GM12874 (cell line): ENCODE measurements around the gene HES1.

Source experiments
- TF ChIP-seq, protein P1 (sequence below): IDR thresholded peaks from 2 replicates; pipeline ENCODE4 v1.5.1; 2011; ENCODE audit warnings: low read depth, mild to moderate bottlenecking, control low read depth, low read length, moderate library complexity; ENCODE audit not compliant: insufficient read depth

Gene HES1

DNA sequence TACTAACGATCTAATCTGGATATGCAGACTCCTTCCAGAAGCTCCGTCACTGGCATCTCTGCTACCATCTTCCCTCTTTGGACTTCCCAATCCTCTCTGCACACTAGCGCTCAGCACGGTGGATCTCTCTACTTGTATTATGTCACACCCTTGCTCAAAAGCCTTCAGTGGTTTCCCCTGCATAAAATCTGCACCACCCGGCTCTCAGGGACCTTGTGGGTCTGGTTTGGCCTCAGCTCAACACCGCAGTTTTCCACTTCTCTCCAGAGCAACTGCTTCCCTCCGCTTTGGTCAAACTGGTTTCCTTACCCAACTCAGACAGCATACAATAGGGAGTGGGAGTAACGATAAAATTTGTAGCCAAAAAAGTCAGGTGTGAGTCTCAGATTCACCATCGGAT, 30.7 kb upstream of the HES1 start:
- TF ChIP-seq, protein P1, sequence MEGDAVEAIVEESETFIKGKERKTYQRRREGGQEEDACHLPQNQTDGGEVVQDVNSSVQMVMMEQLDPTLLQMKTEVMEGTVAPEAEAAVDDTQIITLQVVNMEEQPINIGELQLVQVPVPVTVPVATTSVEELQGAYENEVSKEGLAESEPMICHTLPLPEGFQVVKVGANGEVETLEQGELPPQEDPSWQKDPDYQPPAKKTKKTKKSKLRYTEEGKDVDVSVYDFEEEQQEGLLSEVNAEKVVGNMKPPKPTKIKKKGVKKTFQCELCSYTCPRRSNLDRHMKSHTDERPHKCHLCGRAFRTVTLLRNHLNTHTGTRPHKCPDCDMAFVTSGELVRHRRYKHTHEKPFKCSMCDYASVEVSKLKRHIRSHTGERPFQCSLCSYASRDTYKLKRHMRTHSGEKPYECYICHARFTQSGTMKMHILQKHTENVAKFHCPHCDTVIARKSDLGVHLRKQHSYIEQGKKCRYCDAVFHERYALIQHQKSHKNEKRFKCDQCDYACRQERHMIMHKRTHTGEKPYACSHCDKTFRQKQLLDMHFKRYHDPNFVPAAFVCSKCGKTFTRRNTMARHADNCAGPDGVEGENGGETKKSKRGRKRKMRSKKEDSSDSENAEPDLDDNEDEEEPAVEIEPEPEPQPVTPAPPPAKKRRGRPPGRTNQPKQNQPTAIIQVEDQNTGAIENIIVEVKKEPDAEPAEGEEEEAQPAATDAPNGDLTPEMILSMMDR = no peak

DNA sequence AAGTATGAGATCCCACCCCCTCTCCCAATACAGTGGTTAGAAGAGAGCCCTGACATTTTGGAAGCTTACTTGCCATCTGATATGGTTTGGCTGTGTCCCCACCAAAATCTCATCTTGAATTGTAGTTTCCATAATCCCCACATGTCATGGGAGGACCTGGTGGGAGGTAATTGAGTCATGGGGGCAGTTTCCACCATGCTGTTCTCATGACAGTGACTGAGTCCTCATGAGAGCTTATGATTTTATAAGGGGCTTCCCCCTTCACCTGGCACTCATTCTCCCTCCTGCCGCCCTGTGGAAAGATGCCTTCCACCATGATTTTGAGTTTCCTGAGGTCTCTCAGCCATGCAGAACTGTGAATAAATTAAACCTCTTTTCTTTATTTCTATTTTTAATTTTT, 28.8 kb upstream of the HES1 start:
- TF ChIP-seq, protein P1 = no peak

DNA sequence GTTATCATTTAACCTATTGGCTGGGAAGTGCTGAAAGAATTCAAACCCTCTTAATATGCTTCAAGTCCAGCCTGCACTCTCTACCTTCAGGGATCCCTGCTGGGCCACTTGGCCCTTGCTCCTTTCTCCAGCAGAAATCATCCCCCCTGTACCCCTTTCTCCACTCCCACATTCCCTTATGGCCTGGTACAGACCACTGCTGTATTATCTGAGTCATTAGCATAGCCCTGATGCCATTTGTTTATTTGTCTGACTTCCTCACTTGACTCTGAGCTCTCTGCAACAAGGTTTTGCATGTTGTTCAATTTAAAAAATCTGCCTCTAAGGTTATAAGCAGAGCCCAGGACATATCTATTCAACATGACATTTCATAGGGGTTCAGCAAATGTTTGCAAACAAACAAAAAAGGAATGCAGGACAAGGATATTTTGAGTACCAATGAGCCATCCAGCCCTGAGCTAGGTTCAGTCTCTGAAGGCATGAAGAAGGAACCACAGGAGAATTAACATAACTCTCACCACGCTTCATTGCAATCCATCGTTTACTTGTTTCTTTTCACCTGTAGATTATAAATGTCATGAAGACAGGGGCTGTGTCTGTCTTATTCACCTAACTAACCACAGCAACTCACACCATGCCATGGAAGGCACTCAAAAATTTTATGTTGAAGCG, 26.6 kb upstream of the HES1 start:
- TF ChIP-seq, protein P1 = no peak

DNA sequence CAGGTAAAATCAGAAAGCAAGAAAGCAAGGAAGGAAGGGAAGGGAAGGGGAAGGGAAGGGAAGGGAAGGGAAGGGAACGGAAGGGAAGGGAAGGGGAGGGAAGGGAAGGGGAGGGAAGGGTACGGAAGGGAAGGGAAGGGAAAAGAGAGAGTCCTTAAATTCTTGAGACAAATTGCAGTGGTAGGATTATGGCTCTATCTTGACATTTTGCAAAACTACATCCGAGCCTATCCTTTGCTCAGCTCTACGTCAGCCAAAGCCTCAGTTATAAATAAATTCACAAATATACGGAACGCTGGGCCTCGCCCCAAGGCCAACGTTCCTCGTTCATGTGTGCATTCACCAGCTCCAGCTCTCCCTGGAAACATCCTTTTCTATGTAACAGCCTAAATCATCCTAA, 25.5 kb upstream of the HES1 start:
- TF ChIP-seq, protein P1 = no peak

DNA sequence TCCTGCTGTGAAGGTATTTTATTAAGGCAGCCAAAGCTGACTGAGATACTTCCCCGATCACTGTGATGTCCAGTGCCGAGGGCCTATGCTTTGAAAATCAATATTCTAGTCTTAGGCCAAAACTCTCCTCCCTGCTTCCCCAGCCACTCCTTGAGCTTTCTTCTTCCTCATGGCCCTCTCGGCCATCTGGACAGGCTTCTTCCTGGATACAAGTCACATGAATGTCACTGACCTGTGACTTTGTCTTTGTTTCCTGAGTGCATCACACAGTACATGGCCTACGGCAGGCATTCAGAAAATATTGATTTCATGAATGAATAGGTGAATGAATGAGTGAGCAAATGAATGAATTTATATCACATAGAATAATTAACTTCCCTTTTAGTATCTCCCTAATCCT, 24.6 kb upstream of the HES1 start:
- TF ChIP-seq, protein P1 = no peak

DNA sequence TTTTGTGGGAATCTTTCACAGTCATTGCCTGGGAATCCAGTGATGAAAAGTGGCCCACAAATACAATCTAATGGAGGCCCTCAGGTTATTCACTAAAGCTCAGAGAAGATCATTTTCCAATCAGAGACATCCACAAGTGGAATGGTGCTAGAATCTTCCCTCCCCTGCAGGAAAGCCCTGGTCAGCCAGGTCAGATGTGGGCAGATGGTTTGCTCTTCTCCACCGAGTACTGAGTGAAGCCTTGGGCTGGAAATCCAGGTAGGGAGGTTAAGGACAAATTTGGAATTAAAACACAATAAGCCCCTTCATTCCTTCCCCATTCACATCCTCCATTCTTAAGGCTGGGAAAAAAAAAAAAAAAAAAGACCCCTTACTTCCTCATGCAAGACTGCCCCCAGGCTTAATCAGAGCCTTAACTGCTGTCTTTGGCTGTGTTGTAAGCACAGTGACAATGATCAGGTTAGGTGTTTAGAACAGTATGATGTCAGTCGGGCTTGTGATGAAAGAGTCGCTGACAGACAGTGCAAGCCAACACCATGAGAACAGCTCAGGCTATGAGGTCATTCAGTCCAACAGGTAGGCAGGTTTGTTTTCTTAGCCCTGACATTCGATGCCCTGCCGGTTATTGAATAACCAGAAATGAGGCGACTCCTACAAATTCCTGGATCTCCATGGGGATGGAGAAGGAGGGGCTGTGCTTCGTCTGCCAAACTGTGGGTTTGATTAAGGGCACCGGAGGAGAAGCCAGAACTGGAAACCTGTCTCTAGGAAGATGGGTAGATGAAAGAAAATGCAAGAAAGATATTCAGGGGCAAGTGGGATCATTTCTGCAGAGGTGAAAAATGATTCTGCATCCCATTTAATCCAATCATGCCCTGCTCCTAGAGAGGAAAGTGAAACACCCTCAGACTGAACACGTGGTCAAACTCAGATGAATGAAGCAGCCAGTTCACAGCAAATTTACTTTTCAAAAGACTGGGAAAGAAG, 23.5 kb upstream of the HES1 start:
- TF ChIP-seq, protein P1 = no peak

DNA sequence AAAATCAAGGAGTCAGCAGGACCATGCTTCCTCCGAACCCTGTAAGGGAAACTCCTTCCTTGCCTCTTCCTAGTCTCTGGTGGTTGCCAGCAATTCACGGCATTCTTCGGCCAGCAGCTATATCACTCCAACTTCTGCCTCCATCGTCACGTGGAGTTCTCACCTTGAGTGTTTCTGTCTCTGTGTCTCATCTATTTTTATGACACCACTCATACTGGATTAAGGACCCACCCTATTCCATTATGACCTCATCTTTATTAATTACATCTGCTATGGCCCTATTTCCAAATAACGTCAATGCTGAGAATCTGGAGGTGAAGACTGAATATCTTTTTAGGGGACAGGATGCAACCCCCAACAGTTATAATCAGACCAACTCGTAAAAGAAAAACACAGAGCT, 21.8 kb upstream of the HES1 start:
- TF ChIP-seq, protein P1 = no peak
